Activated effector memory CD4-positive, alpha-beta T cell treated with Interleukin-2 at 50 U/mL for 16 hours (primary cell): ENCODE measurements around the gene KDM2B.
"Not testable (repeated sequence)": the region's sequence is repeated elsewhere in the genome, so short reads cannot be mapped to it uniquely, and the experiment has no call there.

Experiments used
- DNase-seq: peaks from one replicate; pipeline ENCODE4 v3.0.0-alpha.2; 2020

Gene KDM2B

DNA sequence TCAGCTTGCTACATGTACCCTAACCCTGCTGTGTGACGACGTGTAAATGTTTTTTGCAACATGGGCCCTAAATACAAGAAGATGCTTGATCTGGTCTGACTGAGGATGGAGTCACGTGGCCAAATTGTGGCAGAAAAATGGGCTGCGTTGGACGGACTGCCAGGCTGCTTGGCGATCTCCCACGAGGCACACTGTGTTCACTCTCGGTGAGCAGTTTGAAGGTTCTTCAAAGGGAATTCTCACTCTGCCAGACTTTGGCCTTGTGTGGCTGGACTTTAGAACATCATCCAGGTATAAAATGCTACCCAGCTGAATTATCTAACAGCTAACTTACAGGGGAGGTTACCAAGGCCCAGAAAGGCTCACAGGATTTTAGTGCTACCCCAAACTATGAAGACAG lies 85.1 kb downstream of the KDM2B start:
- DNase-seq = no peak

DNA sequence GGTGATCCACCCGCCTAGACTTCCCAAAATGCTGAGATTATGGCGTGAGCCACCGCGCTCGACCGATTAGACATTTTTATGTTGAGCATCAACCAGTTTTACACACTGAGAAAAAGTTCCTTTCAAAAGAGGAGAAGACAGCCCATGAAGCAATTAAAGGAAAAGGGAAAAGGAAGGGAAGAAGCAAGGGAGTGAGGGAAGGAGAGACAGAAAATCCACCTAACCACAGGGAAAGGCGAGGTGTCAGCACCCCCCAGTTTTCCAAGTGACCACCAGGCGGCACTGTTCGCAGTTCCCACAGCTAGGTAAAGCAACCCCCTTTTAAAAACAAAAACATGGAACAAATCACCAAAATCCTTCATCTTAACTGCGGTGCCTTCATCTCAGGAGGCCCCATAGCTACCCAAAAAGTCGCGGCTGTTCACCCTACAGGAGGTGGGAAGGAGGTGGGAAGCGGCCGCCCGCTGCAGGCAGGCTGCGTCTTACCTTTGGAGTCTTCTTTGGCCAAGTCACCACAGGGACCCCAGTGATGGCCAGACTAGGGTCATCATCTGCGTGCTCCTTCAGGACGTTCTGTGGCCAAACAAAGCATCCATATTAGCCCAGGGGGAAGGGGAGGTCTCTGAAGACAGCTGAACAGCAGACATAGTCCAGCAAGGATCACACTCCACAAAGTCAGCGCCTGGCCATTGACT lies 86.6 kb downstream of the KDM2B start:
- DNase-seq = peak; percentile 37

DNA sequence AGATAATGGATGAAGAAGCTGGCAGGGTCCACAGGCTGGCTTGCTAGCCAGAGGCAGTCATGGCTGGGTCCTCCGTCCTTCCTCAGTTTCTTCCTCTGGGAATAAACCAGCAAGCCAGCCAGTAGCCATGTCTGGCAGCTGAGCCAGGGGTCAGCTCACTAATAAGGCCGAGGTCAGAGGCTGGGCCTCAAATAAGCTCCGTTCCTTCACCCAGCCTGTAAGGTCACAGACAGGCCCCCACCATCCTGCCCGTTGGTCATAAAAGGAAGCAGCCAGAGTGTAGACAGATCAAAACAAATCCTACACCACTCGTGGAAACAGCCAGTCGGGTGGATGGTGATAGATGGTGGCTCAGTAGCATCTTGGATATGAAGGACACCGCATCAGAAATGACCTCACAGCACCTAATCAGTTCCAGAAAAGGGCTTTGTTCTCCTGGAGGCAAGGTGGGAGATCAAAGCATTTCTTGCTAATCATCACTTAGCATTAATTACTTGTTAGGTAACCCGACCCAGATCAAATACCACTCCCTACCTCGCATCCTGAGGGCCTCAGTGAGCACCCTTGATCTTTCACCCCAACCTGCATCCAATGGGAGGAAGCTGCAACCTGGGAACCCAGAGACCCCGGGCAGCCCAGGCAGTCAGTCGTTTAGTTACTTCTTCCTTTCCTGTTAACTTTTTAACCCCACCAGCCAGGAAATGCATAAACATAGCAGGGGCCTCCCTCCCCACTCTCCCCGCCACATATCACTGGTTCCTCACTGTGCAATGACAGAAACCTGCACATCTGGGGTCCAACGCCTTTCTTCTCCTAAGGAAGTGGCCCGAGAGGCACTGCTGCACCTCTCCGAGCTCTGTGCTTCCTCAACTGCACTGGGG lies 90.2 kb downstream of the KDM2B start:
- no peak for DNase-seq

DNA sequence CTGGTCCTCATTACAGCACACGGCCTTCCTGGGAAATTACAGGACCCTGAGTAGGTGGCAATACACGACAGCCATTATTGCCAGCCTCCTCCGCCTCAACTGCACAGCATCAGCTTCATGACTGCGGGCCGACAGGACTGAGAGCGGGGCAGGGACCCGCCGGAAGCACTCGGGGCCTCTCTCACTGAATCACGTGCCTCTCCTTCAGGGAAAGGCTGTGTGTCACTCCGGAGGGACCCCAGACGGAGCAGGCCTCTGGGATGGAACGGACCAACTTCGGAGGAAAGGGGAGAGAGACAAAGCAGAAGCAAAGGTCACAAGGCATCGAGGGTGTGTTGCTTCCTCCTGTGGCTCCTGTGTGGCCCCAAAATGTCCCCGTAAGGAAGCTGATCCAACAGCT lies 90.9 kb downstream of the KDM2B start:
- DNase-seq = no peak

DNA sequence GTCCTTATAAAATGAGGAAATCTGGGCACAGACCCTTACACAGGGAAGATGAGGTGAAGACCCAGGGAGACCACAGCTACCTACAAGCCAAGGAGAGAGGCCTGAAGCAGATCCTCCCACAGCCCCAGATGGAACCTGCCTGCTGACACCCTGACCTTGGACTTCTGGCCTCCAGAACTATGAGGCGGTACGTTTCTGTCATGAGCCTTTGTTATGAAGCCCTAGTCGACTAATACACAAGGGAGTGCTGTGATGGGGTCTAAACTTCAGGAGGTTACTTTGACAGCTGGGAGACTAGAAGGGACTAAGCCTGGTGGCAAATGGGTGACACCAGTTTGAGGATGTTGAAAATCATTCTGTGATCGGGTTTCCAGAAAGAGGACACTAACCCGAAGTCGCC lies 95.9 kb downstream of the KDM2B start:
- DNase-seq = no peak

DNA sequence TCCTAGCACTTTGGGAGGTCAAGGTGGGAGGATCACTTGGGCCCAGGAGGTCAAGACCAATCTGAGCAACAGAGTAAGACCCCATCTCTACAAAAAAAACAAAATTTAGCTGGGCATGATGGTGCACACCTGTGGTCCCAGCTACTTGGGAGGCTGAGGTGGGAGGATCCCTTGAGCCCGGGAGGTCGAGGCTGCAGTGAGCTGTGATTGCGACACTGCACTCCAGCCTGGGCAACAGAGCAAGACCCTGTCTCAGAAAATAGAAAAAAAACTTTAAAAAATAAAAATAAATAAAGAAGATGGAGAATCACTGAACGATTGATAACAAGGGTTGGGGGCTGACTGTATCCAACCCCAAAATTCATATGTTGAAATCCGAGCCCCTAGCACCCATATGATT lies 96.3 kb downstream of the KDM2B start:
- DNase-seq = not testable (repeated sequence)

DNA sequence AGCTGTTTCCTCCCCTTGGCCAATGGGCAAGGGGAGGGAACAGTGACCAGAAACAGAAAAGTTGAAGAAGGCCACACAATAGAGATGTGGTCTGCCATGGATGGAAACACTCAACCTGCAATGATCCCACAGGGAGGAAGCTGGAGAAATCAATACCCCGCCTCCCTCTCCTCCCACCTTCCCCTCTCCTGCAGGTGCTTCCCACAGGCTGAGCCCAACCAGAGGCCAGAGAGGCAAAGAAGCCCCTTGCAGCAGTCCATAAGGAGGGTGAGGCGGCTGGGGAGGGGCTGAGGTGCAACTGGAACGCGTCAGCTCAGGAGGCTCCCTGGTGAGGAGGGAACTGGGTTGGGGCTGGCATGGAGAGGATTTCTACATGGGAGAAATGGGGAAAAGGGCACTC lies 96.9 kb downstream of the KDM2B start:
- DNase-seq = no peak

DNA sequence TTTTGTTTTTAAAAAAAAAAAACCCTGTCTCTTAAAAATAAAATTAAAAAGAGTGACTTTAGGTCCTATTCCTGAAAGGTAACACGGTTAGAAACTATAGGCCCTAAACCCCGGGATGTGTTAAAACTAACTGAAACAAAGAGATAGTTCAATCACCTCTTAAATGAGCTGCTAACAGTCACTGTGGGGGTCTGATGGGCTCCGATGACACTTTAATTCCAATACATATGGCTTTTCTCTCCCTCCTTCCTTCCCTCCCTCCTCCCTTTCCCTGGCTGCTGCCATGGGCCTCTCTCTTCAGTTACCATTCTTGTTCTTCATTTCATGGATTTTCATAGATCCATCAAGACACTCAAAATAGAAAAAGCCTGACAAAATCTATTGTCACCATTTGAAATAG lies 104.3 kb downstream of the KDM2B start:
- DNase-seq = no peak

DNA sequence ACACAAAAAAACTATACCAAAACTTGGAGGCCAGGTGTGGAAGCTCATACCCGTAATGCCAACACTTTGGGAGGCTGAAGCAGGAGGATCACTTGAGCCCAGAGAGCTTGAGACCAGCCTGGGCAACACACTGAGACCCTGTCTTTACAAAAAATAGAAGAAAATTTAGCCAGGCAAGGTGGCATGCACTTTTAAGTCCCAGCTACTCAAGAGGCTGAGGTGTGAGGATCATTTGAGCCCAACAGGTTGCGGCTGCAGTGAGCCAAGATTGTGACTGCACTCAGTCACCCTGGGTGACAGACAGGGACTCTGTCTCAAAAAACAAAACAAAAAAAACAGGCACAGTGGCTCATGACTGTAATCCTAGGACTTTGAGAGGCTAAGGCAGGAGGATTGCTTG lies 105.5 kb downstream of the KDM2B start:
- no peak for DNase-seq

DNA sequence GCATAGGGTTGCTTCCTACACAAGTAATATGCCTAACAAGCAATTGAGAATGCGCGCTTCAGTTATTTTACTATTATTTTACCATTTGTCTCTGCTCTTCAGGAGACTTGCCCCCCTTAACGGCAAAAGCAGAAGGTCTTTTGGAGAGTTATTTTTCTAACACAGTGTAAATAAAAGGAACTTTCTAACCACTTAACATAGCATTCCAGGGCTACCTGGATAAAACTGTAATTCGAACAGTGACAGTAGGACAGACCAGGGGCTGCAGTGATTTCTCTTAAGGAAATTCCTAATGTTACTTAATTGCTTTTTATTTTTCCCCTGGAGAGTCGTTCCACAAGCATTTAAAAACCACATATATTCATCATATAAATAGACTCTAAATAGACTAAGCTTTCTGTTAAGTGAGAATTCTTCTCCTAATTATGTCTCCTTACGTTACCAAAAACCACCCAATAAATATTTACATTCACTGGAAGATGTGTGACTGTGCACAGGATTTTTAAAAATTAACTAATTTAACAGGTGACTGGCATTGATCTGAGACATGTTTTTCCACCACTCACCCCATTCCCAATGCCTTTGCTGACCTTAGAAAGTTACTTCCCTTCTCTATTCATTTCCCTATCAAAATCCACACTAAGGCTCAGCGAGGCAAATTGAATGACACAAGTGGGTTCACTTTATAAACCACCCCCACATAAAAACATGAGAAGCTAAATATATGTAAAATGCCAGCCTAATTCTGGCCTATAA lies 108.5 kb downstream of the KDM2B start:
- no peak for DNase-seq

DNA sequence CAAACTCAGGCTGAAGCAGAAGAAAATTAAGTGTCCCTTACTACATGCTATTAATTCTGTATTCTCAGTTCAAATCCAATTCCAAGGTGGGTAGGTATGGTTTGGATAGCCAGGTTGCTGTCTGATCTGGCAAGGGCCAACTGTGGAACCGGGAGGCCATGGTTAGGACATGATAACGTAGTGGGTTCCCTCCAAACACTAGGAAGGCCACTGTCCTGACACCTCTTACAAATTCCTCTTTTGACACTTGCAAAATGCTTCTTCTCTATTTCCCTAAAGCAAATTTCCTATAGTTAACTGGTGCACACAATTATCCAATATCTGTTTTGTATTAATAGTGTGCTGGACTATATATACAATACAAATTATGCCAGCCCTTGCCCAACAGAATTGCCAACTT lies 110.1 kb downstream of the KDM2B start:
- DNase-seq = no peak

DNA sequence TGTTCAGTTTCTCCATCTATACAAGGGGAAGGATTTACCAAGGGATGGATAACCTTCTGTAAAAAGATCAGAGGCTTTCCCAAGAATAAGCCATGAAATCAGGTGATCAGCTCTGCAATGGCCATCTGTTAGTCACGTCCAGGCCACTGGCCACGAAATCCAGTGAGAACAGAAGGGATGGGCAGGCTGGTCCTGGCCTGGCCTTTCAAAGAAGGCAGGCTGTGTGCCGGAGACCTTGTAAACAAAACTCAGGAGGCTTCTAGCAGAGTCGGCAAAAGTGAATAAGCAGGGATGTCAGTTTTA lies 112.4 kb downstream of the KDM2B start:
- DNase-seq = no peak

DNA sequence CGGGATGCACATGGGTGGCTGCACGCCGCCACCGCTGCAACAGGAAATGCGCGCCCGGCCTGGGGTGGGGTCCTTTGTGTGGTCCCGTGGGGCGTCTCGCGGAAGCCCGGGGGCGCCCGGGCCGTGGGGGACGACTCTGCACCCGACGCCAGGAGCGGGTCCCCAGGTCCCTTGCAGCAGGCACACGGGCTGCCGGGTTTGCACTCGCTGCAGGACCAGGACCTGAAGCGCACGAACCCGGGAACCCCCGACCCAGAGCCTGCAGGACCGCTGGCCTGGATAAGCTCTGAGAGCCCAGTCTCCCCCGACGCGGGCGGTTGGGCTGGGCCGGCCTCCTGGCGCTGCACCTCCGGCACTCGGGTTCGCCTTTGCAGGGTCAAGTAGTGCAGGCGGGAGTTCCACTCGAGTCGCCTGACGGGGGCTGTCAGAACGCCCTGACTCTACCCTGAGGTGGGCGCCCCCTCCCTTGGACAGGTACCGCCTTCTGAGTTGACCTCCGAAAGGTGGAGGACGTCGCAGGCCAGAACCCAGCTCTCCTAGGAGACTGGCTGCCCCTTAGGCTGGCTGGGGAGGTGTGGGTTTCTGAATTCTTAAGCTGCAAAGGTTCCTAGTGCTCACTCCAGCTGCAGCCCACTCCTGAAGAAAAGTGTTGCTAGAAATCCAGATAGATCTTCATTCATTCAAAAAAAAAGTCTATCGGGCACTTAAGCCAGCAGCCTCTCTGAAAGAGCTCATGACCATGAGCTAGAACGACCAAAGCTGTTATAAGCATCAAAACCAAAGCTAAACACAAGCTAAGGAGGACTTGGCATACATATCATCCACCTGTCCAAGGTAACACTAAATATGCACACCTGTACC lies 113.0 kb downstream of the KDM2B start:
- no peak for DNase-seq

DNA sequence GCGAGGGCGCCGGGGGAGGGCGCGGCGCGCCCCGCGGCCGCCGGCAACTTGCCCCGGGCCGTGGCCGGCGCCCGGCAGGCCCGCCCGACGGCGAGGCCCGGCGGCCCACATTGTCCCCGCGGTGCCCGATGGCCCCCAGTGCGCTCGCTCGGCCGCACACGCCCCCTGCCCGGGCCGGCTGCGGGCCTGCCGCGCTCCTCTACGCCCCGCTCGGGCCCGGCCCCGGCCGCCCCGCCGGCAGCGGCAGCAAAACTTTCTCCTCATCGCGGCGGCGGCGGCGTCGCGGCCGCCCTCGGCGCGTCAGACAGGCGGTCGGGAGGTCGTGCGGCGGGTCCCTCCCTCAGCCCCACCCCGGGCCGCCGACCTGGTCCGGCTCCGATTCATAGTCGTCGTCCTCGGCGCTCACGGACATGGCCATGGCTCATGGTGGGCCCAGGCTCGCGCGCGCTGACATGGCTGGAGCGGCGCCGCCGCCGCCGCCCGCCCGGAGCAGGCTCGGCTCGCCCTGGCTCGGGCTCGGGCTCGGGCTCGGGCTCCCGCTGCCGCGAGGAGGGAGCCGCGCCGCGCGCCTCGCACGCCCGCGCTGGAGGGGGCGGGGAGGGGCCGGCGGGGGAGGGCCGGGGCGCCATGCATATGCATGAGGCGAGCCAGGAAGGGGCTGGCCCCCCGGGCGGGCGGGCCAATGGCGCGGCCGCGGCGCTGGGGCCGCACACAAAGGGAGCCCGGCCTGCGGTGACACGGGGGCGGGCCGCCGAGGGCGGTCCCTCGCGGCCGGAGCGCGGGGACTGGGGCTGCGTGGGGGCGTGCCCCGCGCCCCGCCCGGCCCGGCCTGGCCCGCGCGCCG lies 113.8 kb downstream of the KDM2B start:
- peak; percentile 86 for DNase-seq

DNA sequence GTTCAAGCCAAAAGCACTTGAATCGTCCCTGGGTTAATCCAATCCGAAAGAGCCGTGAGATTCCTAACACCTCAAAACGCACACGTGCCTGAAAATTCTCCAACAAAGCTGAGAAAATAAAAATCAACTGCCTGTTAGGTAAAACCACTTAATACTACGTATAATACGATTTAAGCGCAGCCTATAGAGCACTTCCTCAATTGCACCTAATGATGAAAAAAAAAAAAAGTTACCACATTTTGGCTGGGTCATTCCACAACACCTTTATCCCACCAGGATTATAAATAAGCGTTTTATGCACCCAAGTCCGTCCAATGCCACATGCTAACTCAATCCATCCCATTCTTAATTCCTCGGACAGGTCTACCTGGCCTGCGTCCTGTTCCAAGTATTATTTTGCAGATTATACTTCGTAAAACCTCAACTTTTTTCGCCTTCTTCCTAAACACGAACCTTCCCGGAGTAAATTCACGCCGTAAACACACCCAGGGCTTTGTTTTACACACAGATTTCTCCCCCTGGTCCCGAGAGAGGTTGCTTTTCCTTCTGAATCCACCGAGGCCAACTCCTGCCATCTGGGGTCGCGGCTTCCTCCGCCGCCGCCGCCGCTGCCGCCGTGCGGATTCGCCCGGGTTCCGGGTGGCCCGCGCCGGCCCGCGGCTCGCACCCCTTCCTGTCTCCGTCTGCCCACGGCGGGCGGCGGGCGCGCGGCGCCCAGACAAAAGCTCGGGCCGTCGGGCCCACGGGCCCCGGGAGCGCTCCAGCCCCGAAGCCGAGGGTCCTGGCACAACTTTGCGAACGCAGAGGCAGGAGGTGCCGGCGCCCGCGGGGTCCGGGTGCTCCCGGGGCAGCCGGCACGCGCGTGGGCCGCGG lies 114.7 kb downstream of the KDM2B start:
- DNase-seq = peak; percentile 39

DNA sequence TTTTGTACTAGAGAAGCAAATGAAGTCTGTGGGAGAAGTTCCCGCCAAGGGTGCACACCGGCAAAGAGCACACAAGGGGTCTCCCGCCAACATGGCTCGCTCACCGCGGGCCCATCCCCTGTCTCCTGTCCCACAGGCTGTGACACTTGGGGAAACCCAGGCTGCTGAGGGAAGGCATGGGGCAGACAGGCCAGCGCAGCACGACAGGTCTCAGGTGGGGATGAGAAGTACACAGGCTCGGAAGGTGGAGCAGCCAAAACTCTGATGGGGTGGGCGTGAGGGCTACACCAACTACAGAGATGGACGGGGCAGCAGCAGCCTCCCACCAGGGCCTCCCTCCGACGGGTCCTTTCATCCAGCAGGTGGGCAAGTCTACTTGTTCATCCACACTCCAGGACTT lies 116.5 kb downstream of the KDM2B start:
- DNase-seq = no peak

DNA sequence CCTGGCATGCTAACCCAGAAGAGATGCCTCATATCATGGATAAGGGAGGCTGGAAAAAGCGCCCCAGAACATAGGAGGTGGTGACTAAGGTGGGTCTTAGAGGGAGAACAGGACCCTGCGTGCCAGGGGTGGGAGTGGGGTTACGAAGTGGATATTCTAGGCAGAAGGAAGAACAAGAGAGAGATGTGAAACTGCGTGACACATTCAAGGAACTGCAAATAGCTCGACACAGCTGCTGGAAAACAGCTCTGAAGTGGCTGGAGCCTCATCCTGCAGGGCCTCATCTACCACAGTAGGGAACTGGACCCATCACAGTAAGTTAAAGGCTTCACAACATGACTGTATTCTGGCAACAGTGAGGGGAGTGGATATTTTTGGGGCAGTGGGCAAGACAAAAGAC lies 119.8 kb downstream of the KDM2B start:
- DNase-seq = no peak

DNA sequence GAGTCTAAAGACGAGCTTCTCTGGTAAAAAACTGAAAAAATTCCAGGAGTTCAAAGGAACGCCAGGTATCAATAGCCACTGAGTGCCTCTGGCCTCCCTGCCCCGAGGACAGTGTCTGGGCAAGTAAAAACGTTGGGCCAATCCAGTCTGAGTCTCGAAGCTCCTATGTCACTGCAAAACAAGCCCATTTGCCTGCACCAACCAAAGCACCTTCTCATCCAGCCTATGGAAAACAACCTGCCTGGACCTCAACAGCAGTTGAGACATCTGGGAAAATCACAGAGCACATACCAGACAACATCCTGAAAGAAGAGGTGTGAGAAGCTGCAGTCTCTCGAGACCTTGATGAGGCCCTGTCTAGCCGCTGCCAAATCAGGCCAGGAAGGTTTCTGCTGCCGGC lies 124.3 kb downstream of the KDM2B start:
- no peak for DNase-seq

DNA sequence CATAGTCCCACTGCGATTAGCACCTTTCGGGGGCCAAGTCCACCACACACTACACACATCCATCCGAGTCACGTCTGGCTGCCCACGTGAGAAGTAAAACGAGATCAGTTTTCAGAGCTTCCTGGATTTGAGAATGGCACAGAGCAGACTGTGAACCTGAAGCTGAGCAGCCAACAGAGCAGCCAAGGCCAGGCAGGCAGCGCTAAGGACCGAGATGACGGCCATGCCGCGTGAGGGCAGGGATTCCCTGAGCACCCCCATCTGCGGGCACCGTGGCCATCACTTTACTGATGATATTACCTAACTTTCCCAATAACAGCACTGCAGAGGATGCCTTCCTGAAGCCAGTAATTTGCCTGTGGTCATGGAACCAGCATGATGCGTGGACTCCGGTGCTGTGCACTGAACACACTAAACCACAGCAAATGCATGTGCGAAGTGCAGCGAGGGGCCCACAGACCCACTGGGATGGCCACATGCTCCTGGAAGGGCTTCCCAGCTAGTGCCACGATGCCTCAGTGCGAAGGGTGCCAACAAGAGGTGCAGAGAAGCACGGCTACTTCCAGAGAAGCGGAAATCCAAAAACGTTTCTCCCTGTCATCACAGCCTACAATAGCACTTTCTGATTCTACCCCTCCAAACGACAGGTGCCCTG lies 124.9 kb downstream of the KDM2B start:
- DNase-seq = no peak

DNA sequence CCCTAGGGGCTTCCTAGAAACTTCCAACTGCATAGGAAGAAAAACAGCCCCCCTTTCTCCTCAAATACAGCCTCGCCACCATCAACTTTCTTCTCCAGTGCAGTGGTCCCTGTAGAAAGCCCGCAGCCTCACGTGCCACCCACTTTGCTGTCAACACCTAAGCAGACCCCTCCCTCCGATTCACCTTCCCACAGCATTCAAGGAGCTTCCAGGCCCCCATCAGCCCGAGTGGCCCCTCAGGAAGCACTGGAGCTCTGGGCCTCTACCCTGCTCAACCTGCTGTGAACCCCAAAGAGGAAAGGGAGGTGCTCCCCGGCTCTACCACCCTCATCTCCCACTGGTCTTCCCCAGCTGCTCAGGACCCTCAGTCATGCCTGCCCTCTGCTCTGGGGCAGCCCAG lies 125.9 kb downstream of the KDM2B start:
- DNase-seq = no peak
